LoVo (cell line): ENCODE measurements around the gene NSRP1.
"Not testable (repeated sequence)": the region's sequence is repeated elsewhere in the genome, so short reads cannot be mapped to it uniquely, and the experiment has no call there.

ENCODE experiments used
- DNase-seq: peaks from one replicate; pipeline ENCODE4 v3.0.0-alpha.2; 2016; ENCODE audit warnings: low spot score

NSRP1 gene

DNA sequence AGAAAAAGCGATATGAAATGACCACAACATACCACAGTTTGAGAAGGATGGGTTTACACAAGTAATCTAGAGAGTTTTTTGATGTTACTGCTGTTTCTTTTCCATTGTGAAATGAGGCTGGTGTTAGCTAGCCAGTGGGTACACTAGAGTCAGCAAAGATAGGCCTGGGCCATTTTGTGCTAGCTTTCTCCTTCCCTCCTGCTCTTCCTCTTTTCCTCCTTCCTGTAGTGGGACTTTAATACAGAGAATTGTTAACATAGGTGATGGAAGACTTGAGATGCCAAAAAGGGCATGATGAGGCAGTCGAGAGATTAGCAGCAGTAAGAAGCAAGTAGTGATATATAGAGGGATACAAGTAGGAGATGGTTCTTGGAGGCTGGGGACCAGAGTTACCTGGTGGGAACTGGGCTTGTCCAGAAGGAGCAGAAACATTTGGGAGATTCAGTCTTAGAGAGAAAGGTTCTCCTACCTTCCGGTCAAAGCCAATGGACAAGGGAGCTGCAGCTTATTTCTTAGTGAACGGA, 7.7 kb downstream of the NSRP1 start:
- DNase-seq = no peak

DNA sequence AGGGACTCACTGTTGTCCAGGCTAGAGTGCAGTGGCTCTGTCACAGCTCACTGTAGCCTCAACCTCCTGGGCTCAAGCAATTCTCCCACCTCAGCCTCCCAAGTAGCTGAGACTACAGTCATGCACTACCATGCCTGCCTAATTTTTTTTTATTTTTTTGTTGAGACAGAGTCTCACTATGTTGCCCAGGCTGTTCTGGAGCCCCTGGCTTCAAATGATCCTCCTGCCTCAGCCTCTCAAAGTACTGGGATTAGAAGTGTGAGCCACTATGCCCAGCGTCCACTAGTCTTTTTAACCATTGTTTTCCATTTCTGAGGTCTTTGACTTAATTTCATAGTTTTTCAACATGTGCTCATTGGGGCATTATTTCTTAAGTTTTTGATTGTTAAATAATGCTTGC, 13.5 kb downstream of the NSRP1 start:
- no peak for DNase-seq

DNA sequence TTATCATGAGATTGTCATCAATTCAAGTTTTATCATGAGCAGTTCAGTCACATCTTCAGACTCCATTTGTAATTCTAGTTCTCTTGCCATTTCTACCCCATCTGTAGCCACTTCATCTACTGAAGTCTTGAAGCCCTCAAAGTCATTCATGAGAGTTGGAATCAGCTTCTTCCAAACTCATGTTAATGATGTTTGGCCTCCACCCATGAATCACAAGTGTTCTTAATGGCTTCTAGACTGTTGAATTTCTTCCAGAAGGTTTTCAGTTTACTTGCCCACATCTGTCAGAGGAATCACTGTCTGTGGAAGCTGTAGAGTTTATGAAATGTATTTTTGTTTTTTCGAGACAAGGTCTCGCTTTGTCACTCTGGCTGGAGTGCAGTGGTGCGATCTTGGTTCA, 16.0 kb downstream of the NSRP1 start:
- no peak for DNase-seq

DNA sequence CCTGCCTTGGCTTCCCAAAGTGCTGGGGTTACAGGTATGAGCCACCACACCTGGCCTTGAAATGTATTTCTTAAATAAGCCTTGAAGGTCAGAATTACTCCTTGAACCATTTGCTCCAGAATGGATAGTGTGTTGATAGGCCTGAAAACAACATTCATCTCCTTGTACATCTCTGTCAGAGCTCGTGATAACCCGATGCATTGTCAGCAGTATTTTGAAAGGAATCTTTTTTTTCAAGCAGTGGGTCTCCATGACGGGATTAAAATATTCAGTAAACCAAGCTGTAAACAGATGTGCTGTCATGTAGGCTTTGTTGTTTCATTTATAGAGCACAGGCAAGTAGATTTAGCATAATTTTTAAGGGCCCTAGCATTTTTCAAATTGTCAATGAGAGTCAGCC, 16.6 kb downstream of the NSRP1 start:
- DNase-seq = no peak

- DNase-seq = no peak
Measured at GRCh38 chr17:30134551-30134950, 17.9 kb downstream of the NSRP1 start.

DNA sequence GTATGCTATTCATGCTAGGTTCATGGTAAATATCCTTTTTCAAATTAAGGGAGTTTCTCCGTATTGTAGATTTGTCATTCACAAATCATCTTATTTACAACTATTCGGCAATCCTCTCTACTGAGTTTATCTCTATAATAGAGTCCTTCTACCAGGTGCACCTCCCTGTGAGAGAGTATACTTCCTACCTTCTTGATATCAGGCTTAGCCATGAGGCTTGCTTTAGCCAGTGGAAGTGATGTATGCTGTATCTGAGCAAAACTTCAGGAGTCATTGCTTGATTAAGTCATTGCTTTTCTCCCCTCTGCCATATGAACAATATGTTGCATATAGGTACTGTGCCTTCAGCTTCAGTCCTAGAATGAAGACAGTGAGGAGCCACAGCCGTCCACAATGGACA, 20.5 kb downstream of the NSRP1 start:
- DNase-seq = no peak

GRCh38 chr17:30147860-30148259, 31.2 kb downstream of the NSRP1 start:
- not testable (repeated sequence) for DNase-seq

DNA sequence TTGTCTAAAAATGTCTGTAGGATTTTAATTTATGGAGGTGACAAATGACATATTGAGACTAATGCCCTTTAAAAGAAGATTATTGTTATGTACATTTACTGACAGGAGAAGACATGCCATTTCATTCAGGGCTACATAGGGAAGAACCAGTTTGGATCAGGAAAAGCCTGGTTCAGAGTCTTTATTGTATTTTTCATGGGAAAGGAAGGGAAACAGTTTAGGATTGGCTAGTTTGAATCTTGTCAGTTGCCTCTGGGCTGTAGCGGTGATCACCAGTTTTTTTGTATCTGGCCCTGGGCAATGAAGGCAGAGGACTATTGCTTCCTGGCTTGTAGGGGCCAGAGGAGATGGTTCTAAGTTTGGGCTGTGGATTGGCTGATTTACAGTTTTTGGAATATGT, 31.8 kb downstream of the NSRP1 start:
- DNase-seq = no peak

- no peak for DNase-seq
Measured at GRCh38 chr17:30151471-30151870, 34.9 kb downstream of the NSRP1 start.

GRCh38 chr17:30153463-30153862, 36.8 kb downstream of the NSRP1 start:
- DNase-seq = no peak

DNA sequence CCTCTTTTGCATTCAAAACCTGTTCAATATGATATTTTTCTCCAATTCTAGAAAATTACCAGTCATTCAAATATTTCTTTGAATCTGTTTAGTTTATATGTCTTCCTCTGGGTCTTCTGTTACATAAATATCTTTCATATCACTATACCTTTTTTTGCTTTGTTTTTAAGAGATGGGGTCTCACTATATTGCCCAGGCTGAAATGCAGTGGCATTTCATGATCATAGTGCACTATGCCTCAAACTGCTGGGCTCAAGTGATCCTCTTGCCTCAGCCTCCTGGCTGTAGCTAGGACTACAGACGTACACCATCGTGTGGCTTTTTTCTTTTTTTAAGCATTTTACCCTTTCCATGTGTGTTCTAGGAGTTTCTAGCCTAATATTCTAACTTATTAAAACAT, 38.8 kb downstream of the NSRP1 start:
- DNase-seq = no peak

- DNase-seq = no peak
Measured at GRCh38 chr17:30158896-30159625, 42.4 kb downstream of the NSRP1 start.

DNA sequence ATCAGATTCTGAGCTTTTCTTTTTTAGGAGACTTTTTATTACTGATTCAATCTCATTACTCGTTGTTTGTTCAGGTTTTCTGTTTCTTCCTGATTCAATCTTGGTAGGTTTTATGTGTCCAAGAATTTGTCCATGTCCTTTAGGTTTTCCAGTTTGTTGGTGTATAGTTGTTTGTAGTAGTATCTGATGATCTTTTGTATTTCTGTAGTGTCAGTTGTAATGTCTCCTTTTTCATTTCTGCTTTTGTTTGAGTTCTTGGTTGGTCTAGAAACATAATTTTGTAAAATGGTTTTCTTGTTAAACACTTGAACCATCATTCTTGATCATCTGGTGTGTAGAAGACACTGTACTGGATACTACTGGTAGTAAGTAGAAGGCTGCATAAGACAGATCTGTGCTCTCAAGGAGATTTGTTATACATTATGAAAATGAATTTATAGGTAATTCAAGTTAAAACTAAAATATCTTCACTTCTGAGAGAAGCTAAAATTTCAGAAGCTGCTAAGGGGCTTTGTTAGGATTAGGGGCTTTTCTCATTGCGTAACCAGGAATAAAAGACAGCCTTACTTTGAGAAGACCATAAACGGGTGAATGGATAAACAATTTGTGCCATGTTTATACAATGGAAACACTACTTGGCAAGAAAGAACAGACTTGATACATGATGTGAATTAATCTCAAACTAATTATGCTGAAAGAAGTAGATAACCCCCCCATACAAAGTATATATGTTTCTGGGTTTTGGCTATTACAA, 44.0 kb downstream of the NSRP1 start:
- no peak for DNase-seq

DNA sequence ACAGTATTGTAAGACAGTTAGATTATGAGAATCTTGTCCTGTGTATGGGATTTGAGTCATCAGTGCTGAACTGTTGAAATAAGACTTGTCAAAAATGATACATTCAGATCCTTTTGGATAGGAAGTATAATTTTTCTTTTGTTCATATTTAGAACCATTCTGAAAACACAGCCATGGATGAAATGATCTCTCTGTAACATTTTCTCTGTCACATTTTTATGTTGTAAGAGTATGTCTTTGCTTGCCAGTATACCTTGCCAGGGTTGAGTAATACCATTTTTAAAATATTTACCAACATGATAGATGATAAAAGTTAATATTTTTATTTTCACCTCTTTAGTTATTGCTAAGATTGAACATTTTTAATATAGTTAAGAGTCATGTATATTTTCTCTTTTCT, 45.0 kb downstream of the NSRP1 start:
- no peak for DNase-seq

GRCh38 chr17:30164531-30164930, 47.9 kb downstream of the NSRP1 start:
- no peak for DNase-seq

DNA sequence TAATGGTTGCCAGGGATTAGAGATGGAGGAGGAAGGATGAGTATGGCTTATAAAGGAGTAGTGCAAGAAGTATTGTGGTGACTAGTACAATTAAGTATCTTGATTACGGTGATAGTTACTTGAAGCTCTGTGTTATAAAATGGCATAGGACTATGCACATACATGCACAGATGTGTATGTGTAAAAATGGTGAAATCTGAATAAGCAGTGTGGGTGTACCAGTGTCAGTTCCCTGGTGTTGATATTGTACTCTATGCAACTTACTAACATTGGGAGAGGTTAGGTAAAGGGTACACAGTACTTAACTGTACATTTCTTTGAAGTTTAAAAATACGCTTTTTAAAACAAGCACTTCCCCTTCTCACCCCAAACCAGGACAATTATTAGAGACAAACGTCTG, 48.5 kb downstream of the NSRP1 start:
- DNase-seq = no peak

DNA sequence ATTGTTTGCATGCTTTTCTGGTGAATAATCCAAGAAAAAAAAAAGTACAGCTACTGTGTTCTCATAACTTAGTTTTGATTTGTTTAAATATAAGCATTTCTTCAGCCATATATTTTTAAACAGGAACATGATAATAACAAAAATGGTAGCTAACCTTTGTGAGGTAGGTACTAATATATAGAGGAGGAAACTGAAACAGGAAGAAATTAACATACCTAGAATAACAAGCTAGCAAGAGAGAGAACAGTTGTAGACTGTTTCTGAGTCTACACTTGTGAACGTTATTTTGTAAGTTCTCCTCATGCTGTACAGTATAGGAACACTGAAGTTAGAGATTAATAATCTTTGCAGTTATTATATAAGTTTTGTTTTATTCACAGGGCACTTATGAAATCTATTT, 49.3 kb downstream of the NSRP1 start:
- DNase-seq = no peak

GRCh38 chr17:30170415-30170987, 53.9 kb downstream of the NSRP1 start:
- no peak for DNase-seq

- no peak for DNase-seq
Measured at GRCh38 chr17:30172560-30172959, 55.9 kb downstream of the NSRP1 start.

- DNase-seq = no peak
Measured at GRCh38 chr17:30173649-30174048, 57.0 kb downstream of the NSRP1 start.

DNA sequence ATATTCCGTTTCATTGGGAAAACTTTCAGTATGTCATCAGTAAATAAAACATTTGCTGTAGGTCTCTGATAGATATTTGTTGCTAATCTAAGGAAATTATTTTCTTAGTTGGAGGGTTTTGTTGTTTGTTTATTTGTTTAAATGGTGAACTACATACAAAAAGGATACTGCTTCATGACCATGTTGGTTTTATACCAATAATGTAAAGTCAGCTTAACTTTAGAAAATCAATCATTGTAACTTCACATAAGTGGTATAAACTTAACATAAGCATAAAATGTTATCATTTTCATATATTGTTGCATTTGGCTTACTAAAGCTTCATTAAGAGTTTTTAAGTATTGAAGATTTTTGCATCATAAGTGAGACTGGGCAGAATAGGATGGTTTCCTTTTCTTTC, 57.9 kb downstream of the NSRP1 start:
- no peak for DNase-seq

- no peak for DNase-seq
Measured at GRCh38 chr17:30176855-30177254, 60.2 kb downstream of the NSRP1 start.

DNA sequence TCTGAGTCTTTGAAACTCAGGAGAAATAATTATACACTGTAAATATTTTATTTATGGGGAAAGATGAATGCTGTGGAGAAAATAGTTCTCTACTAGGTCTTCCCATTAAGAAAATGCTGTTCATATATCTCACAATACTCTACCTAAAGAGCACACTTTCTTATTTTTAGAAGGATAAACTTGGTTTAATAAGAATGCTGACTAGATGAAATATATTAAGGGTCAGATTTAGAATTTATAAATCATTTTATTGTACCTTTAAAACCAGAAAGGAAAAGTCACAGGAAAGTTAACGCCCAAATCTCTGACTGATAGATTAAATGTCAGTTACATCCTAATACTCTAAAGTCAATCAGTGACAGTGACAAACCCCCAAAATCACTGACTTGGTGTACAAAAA, 70.1 kb downstream of the NSRP1 start:
- DNase-seq = no peak
